Measurements from ENCODE around the gene CEP128. TPM values are rescaled to one million over a fixed set of nuclear protein-coding genes. Genes with fewer than 3 reads are reported as not detected.

The CEP128 gene
- total RNA-seq, 4 donors from 2014 or later, result 3.8 to 12.0 (median 6.0) TPM

- 83 to 92% methylated on average over 5 of the region's 5 CpGs for WGBS, 2 donors (ENCODE audit: low coverage in 1 of 2)
- peak overlapping the region; percentile 20 to 66 (median 54) for H3K27ac ChIP-seq
- no peaks in the 10 kb centered on the region for H3K36me3 ChIP-seq
- H3K4me1 ChIP-seq, result peaks cover 3 to 25% (median 10%) of the 10 kb centered on the region in 3 donors
- H3K4me3 ChIP-seq, result no peak overlapping the region
- H3K27me3 ChIP-seq, result no peaks in the 10 kb centered on the region
- ATAC-seq, result no peak
- no peak for TF ChIP-seq EP300 (IDR thresholded peaks at IDR 0.05)
- no peak for TF ChIP-seq POLR2A (IDR thresholded peaks at IDR 0.05)
- no peak for TF ChIP-seq POLR2AphosphoS5 (IDR thresholded peaks at IDR 0.05)
- TF ChIP-seq, protein P1, sequence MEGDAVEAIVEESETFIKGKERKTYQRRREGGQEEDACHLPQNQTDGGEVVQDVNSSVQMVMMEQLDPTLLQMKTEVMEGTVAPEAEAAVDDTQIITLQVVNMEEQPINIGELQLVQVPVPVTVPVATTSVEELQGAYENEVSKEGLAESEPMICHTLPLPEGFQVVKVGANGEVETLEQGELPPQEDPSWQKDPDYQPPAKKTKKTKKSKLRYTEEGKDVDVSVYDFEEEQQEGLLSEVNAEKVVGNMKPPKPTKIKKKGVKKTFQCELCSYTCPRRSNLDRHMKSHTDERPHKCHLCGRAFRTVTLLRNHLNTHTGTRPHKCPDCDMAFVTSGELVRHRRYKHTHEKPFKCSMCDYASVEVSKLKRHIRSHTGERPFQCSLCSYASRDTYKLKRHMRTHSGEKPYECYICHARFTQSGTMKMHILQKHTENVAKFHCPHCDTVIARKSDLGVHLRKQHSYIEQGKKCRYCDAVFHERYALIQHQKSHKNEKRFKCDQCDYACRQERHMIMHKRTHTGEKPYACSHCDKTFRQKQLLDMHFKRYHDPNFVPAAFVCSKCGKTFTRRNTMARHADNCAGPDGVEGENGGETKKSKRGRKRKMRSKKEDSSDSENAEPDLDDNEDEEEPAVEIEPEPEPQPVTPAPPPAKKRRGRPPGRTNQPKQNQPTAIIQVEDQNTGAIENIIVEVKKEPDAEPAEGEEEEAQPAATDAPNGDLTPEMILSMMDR (IDR thresholded peaks at IDR 0.05), result no peak
- H3K9me3 ChIP-seq, result no peaks in the 10 kb centered on the region
Observed at GRCh38 chr14:80607430-80608190, 333.9 kb downstream of the CEP128 start.

GRCh38 chr14:80606347-80606772 lies 335.2 kb downstream of the CEP128 start:
- Histone ChIP-seq H3K4me1 (peaks cover 3 to 25% (median 10%) of the 10 kb centered on the region in 3 donors), H3K27ac (peak overlapping the region; percentile 55 to 66 (median 61)), H3K4me3 (no peak overlapping the region), H3K27me3 (no peaks in the 10 kb centered on the region), H3K9me3 (no peaks in the 10 kb centered on the region), H3K36me3 (no peaks in the 10 kb centered on the region)
- peak; percentile 53 for ATAC-seq
- TF ChIP-seq POLR2AphosphoS5 (IDR thresholded peaks at IDR 0.05) (peak; percentile 90), POLR2A (IDR thresholded peaks at IDR 0.05) (no peak), EP300 (IDR thresholded peaks at IDR 0.05) (peak; percentile 85)
- TF ChIP-seq, protein P1 (IDR thresholded peaks at IDR 0.05), result no peak

DNA sequence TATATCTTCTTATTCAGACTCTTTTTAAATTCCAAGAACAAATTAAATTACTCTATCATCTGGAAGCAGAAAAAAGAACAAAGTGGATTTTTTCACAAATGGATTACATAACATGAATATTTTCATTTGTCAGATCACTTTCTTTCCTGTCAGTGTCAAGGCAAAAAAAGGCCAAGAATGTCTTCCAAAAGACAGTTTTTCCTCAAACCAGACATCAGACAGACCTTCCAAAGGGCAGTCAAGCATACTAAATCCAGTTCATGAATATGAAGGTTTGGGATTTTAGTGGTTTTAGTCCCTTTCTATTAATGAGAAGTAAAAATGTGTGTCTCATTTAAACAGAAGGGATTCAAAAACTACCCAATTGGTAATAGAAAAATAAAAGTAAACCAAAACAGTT lies 336.0 kb downstream of the CEP128 start:
- Histone ChIP-seq H3K4me1 (peaks cover 3 to 25% (median 10%) of the 10 kb centered on the region in 3 donors), H3K27ac (peak overlapping the region; percentile 53 to 66 (median 57)), H3K27me3 (no peaks in the 10 kb centered on the region), H3K36me3 (no peaks in the 10 kb centered on the region), H3K9me3 (no peaks in the 10 kb centered on the region), H3K4me3 (no peak overlapping the region)
- TF ChIP-seq, protein P1 (IDR thresholded peaks at IDR 0.05), result no peak
- TF ChIP-seq EP300 (IDR thresholded peaks at IDR 0.05) (no peak), POLR2AphosphoS5 (IDR thresholded peaks at IDR 0.05) (no peak), POLR2A (IDR thresholded peaks at IDR 0.05) (no peak)
- ATAC-seq, result no peak

DNA sequence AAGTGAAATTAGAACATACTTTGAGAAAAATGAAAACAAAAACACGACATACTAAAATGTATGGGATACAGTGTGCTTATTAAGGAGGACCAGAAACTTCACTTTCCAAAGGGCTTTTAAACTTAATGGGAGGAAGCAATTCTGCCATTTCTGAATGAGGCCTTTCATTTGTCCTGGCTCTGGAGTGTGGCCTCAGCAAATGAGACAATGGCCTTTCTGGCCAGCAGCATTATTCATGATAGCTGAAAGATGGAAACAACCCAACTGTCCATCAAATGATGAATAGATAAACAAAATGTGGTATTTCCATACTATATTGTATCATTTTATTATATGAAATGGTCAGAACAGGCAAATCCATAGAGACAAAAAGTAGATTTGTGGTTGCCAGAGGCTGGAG lies 338.6 kb downstream of the CEP128 start:
- Histone ChIP-seq H3K27me3 (no peaks in the 10 kb centered on the region), H3K4me1 (peaks cover 3 to 25% (median 10%) of the 10 kb centered on the region in 3 donors), H3K9me3 (no peaks in the 10 kb centered on the region), H3K27ac (peak overlapping the region in 1 of 4 donors; percentile 2), H3K36me3 (no peaks in the 10 kb centered on the region), H3K4me3 (no peak overlapping the region)
- WGBS, 2 donors (ENCODE audit: low coverage in 1 of 2), result 57 to 64% methylated on average over 1 of the region's 1 CpG
- ATAC-seq, result no peak
- TF ChIP-seq POLR2AphosphoS5 (IDR thresholded peaks at IDR 0.05), result no peak
- TF ChIP-seq POLR2A (IDR thresholded peaks at IDR 0.05), result no peak
- no peak for TF ChIP-seq EP300 (IDR thresholded peaks at IDR 0.05)
- TF ChIP-seq, protein P1 (IDR thresholded peaks at IDR 0.05), result no peak

Data from gastroesophageal sphincter (tissue), 4 donors.